ENCODE results near the gene CABCOCO1. TPM values are rescaled to one million over a fixed set of nuclear protein-coding genes. Genes with fewer than 3 reads are reported as not detected.
A peak's percentile ranks its signal among the peaks of the same experiment; 100 is the strongest.

CABCOCO1 gene
- polyA plus RNA-seq, 1 experiment = 1.1 TPM

GRCh38 chr10:61655335-61655851, 7.3 kb upstream of the CABCOCO1 start:
- no peak overlapping the region for H3K27ac ChIP-seq (ENCODE audit: low read depth, low read length)
- no peak overlapping the region for H3K4me3 ChIP-seq (ENCODE audit: low read depth, low read length)
- ChIA-PET POLR2A (no interaction called here), CTCF (no interaction called here)
- no peaks in the 10 kb centered on the region for H3K27me3 ChIP-seq (ENCODE audit: control insufficient read depth, insufficient read depth, low read length)
- TF ChIP-seq CTCF (IDR thresholded peaks at IDR 0.05; ENCODE audit: low read depth, low read length) = no peak
- DNase-seq (ENCODE audit: low read depth, low spot score) = no peak
- H3K9me3 ChIP-seq (ENCODE audit: control insufficient read depth, insufficient read depth, low read length) = no peaks in the 10 kb centered on the region

GRCh38 chr10:61663466-61663865, 737 bp downstream of the CABCOCO1 start:
- CTCF ChIA-PET = no interaction called here
- Histone ChIP-seq H3K27me3 (ENCODE audit: control insufficient read depth, insufficient read depth, low read length) (no peaks in the 10 kb centered on the region), H3K9me3 (ENCODE audit: control insufficient read depth, insufficient read depth, low read length) (no peaks in the 10 kb centered on the region), H3K27ac (ENCODE audit: low read depth, low read length) (no peak overlapping the region), H3K4me3 (ENCODE audit: low read depth, low read length) (no peak overlapping the region)
- TF ChIP-seq CTCF (IDR thresholded peaks at IDR 0.05; ENCODE audit: low read depth, low read length) = no peak
- DNase-seq (ENCODE audit: low read depth, low spot score) = no peak
- POLR2A ChIA-PET = no interaction called here

- TF ChIP-seq CTCF (IDR thresholded peaks at IDR 0.05; ENCODE audit: low read depth, low read length) = no peak
- POLR2A ChIA-PET = no interaction called here
- H3K4me3 ChIP-seq (ENCODE audit: low read depth, low read length) = no peak overlapping the region
- H3K27ac ChIP-seq (ENCODE audit: low read depth, low read length) = no peak overlapping the region
- DNase-seq (ENCODE audit: low read depth, low spot score) = no peak
- H3K27me3 ChIP-seq (ENCODE audit: control insufficient read depth, insufficient read depth, low read length) = no peaks in the 10 kb centered on the region
- no peaks in the 10 kb centered on the region for H3K9me3 ChIP-seq (ENCODE audit: control insufficient read depth, insufficient read depth, low read length)
- CTCF ChIA-PET = interaction anchor here (0.6 kb wide), 1 partner anchor 240 kb away, joined by 3 read pairs; no protein-coding TSS in a partner anchor
Measured at GRCh38 chr10:61664985-61665384, 2.3 kb downstream of the CABCOCO1 start.

GRCh38 chr10:61669161-61669725, 6.5 kb downstream of the CABCOCO1 start:
- Histone ChIP-seq H3K4me3 (ENCODE audit: low read depth, low read length) (no peak overlapping the region), H3K27ac (ENCODE audit: low read depth, low read length) (no peak overlapping the region), H3K27me3 (ENCODE audit: control insufficient read depth, insufficient read depth, low read length) (no peaks in the 10 kb centered on the region), H3K9me3 (ENCODE audit: control insufficient read depth, insufficient read depth, low read length) (no peaks in the 10 kb centered on the region)
- ChIA-PET POLR2A (no interaction called here), CTCF (interaction anchor here (1.2 kb wide), 1 partner anchor 12 kb away, joined by 3 read pairs; no protein-coding TSS in a partner anchor)
- TF ChIP-seq CTCF (IDR thresholded peaks at IDR 0.05; ENCODE audit: low read depth, low read length) = peak; percentile 30; the same call in 1 of the 2 replicates
- no peak for DNase-seq (ENCODE audit: low read depth, low spot score)

- no peak overlapping the region for H3K27ac ChIP-seq (ENCODE audit: low read depth, low read length)
- no peaks in the 10 kb centered on the region for H3K27me3 ChIP-seq (ENCODE audit: control insufficient read depth, insufficient read depth, low read length)
- ChIA-PET POLR2A (no interaction called here), CTCF (interaction anchor here (1.2 kb wide), 1 partner anchor 12 kb away, joined by 3 read pairs; no protein-coding TSS in a partner anchor)
- no peak for DNase-seq (ENCODE audit: low read depth, low spot score)
- no peak overlapping the region for H3K4me3 ChIP-seq (ENCODE audit: low read depth, low read length)
- no peaks in the 10 kb centered on the region for H3K9me3 ChIP-seq (ENCODE audit: control insufficient read depth, insufficient read depth, low read length)
- no peak for TF ChIP-seq CTCF (IDR thresholded peaks at IDR 0.05; ENCODE audit: low read depth, low read length)
Measured at GRCh38 chr10:61669849-61670248, 7.1 kb downstream of the CABCOCO1 start.

Data from AG04450 (cell line).